IMR-90 (cell line): Measurements from ENCODE around the gene ARMH4. TPM values are rescaled to one million over a fixed set of nuclear protein-coding genes. Genes with fewer than 3 reads are reported as not detected.

Experiments
- ATAC-seq: fragments of 200-7000 bp; cut with Tn5 transposase; 2 replicates; pipeline ENCODE4 v1.9.1; 2020; ENCODE audit warnings: low read depth, mild to moderate bottlenecking, moderate library complexity
- BruUV-seq: library from RNA; stranded (reverse); fragments of 400-500 nt; replicated peaks from 2 replicates; lab custom pipeline; 2021; lab: Mats Ljungman, UMichigan
- CTCF ChIA-PET: fragments of 300-600 bp; formaldehyde crosslinking; extraction: SDS; loops from one replicate; lab custom pipeline; 2021; ENCODE audit warnings: antibody characterized with exemption; lab: Yijun Ruan, JAX
- POLR2A ChIA-PET: fragments of 300-600 bp; sonication (Branson Sonifier 250); formaldehyde crosslinking; loops from one replicate; lab custom pipeline; 2022; ENCODE audit warnings: antibody characterized with exemption; ENCODE audit not compliant: unreplicated experiment; lab: Charles Lee
- DNase-seq: peaks from one replicate; pipeline ENCODE4 v3.0.0; 2013
- H2AFZ ChIP-seq: replicated peaks from 2 replicates; pipeline ENCODE3; 2013; ENCODE audit warnings: low read length, mild to moderate bottlenecking; ENCODE audit not compliant: poor library complexity
- H2AK5ac ChIP-seq: 2 replicates; pipeline ENCODE4 v1.6.1; 2013; ENCODE audit warnings: low read depth, low read length, inconsistent platforms
- H2AK9ac ChIP-seq: replicated peaks from 2 replicates; pipeline ENCODE3; 2013; ENCODE audit warnings: mild to moderate bottlenecking, low read depth, low read length, moderate library complexity; ENCODE audit not compliant: poor library complexity
- H2BK120ac ChIP-seq: 2 replicates; pipeline ENCODE4 v1.6.1; 2013; ENCODE audit warnings: low read depth, low read length, inconsistent platforms
- H2BK15ac ChIP-seq: 3 replicates; pipeline ENCODE4 v1.6.1; 2013; ENCODE audit warnings: low read depth, low read length, inconsistent platforms
- H2BK20ac ChIP-seq: 2 replicates; pipeline ENCODE4 v1.6.1; 2013; ENCODE audit warnings: low read depth, mild to moderate bottlenecking, inconsistent platforms, low read length, moderate library complexity
- H2BK5ac ChIP-seq: 2 replicates; pipeline ENCODE4 v1.6.1; 2013; ENCODE audit warnings: mild to moderate bottlenecking, low read depth, low read length, inconsistent platforms; ENCODE audit not compliant: poor library complexity, severe bottlenecking
- H3K14ac ChIP-seq: replicated peaks from 2 replicates; pipeline ENCODE4 v1.6.1; 2013; ENCODE audit warnings: low read depth, low read length, inconsistent platforms
- H3K18ac ChIP-seq: 2 replicates; pipeline ENCODE4 v1.6.1; 2013; ENCODE audit warnings: low read depth, low read length, control low read depth
- H3K23ac ChIP-seq: 2 replicates; pipeline ENCODE4 v1.6.1; 2013; ENCODE audit warnings: low read depth, low read length, inconsistent platforms
- H3K27ac ChIP-seq: 2 replicates; pipeline ENCODE4 v1.5.1; 2013; ENCODE audit warnings: mild to moderate bottlenecking, control low read depth, low read length; ENCODE audit not compliant: insufficient read depth
- H3K27me3 ChIP-seq: 2 replicates; pipeline ENCODE4 v1.6.1; 2013; ENCODE audit warnings: low read length; ENCODE audit not compliant: control insufficient read depth, insufficient read depth
- H3K36me3 ChIP-seq: 2 replicates; pipeline ENCODE4 v1.6.1; 2013; ENCODE audit warnings: low read length, mixed read lengths; ENCODE audit not compliant: control insufficient read depth, insufficient read depth
- H3K4ac ChIP-seq: 2 replicates; pipeline ENCODE4 v1.6.1; 2013; ENCODE audit warnings: low read depth, low read length, inconsistent platforms
- H3K4me1 ChIP-seq: 2 replicates; pipeline ENCODE4 v1.6.1; 2013; ENCODE audit warnings: low read length, mixed read lengths; ENCODE audit not compliant: control insufficient read depth, insufficient read depth
- H3K4me2 ChIP-seq: 2 replicates; pipeline ENCODE4 v1.6.1; 2013; ENCODE audit warnings: low read depth, mild to moderate bottlenecking, control low read depth, low read length, moderate library complexity
- H3K4me3 ChIP-seq: 2 replicates; pipeline ENCODE4 v1.5.1; 2013; ENCODE audit warnings: low read depth, mild to moderate bottlenecking, control low read depth, low read length, moderate library complexity; ENCODE audit not compliant: insufficient read depth
- H3K56ac ChIP-seq: 2 replicates; pipeline ENCODE4 v1.6.1; 2013; ENCODE audit warnings: low read length, inconsistent platforms; ENCODE audit not compliant: insufficient read depth; ENCODE audit errors: extremely low read depth
- H3K79me1 ChIP-seq, 2 experiments: 2 replicates each; pipeline ENCODE4 v1.6.1; 2013; ENCODE audit warnings: low read length in 2 of 2, inconsistent platforms in 1 of 2, low read depth in 1 of 2
- H3K9ac ChIP-seq: 2 replicates; pipeline ENCODE4 v1.6.1; 2013; ENCODE audit warnings: low read depth, low read length, control low read depth
- H3K9me1 ChIP-seq: 2 replicates; pipeline ENCODE4 v1.6.1; 2013; ENCODE audit warnings: low read length, inconsistent platforms; ENCODE audit not compliant: insufficient read depth
- H3K9me3 ChIP-seq: 2 replicates; pipeline ENCODE4 v1.6.1; 2013; ENCODE audit warnings: low read length; ENCODE audit not compliant: control insufficient read depth, insufficient read depth
- H4K20me1 ChIP-seq: 2 replicates; pipeline ENCODE4 v1.6.1; 2013; ENCODE audit warnings: low read length, inconsistent platforms; ENCODE audit not compliant: insufficient read depth
- H4K5ac ChIP-seq: 2 replicates; pipeline ENCODE4 v1.6.1; 2013; ENCODE audit warnings: mild to moderate bottlenecking, low read depth, low read length, control low read depth
- H4K8ac ChIP-seq, 2 experiments: 2 replicates each; pipeline ENCODE4 v1.6.1; 2013; ENCODE audit warnings: low read depth in 2 of 2, low read length in 2 of 2, control low read depth in 1 of 2, inconsistent platforms in 1 of 2
- H4K91ac ChIP-seq: 2 replicates; pipeline ENCODE4 v1.6.1; 2013; ENCODE audit warnings: low read depth, low read length, inconsistent platforms; ENCODE audit not compliant: insufficient read depth
- FOS ChIP-seq: fragments of 150-350 bp; IDR thresholded peaks from 2 replicates; pipeline ENCODE4 v1.6.1; 2016; ENCODE audit warnings: low read depth, low read length
- MXI1 ChIP-seq: IDR thresholded peaks from 2 replicates; pipeline ENCODE4 v1.6.1; 2012; ENCODE audit warnings: low read depth, mild to moderate bottlenecking, low read length, moderate library complexity, borderline replicate concordance
- NFE2L2 ChIP-seq: fragments of 150-350 bp; IDR thresholded peaks from 2 replicates; pipeline ENCODE4 v1.6.1; 2016; ENCODE audit warnings: low read depth, mild to moderate bottlenecking, low read length
- SMC3 ChIP-seq: fragments of 150-350 bp; IDR thresholded peaks from 2 replicates; pipeline ENCODE4 v1.6.1; 2016; ENCODE audit warnings: low read depth, mild to moderate bottlenecking, antibody characterized with exemption, low read length, moderate library complexity
- WGBS, 2 experiments: methylation state at CpG; one replicate each; pipeline versions ENCODE4 v1.1.5 to v1.1.7; 2013; ENCODE audit warnings: missing lambda C conversion rate in 2 of 2; ENCODE audit not compliant: insufficient read length in 1 of 2; ENCODE audit errors: extremely low coverage in 2 of 2; 5-methylcytosine and 5-hydroxymethylcytosine counted together
- dilution Hi-C: fragments of 300-500 bp; cut with HindIII; formaldehyde crosslinking; loops from one replicate; pipeline ENCODE4 v1.14.3; 2018; ENCODE audit warnings: low sequenced_read_pairs; ENCODE audit not compliant: unreplicated experiment
- in situ Hi-C: fragments of 300-500 bp; cut with MboI; formaldehyde crosslinking; loops from 3 replicates; pipeline ENCODE4 v1.14.3; 2019; ENCODE audit warnings: low sequenced_read_pairs, inconsistent platforms, mixed read lengths
- intact Hi-C: fragments of 100-400 bp; cut with micrococcal nuclease; formaldehyde crosslinking; loops from 2 replicates; pipeline ENCODE4 v1.10.0; 2022
- polyA plus RNA-seq, 3 experiments: library from polyadenylated mRNA; depleted of rRNA; stranded (reverse); fragments of >200 nt; gene quantifications; 2 replicates each; pipeline ENCODE4 v1.2.3, GENCODE V29; 2012; ENCODE audit warnings: low replicate concordance in 1 of 3
- total RNA-seq: library from RNA; depleted of rRNA; stranded (reverse); fragments of >200 nt; gene quantifications from 2 replicates; pipeline ENCODE4 v1.2.3, GENCODE V29; 2012

Gene ARMH4
- total and polyA plus RNA-seq, 2 of the 4 experiments (the other 2 are of a cell fraction) = 4.6 to 5.6 TPM

DNA sequence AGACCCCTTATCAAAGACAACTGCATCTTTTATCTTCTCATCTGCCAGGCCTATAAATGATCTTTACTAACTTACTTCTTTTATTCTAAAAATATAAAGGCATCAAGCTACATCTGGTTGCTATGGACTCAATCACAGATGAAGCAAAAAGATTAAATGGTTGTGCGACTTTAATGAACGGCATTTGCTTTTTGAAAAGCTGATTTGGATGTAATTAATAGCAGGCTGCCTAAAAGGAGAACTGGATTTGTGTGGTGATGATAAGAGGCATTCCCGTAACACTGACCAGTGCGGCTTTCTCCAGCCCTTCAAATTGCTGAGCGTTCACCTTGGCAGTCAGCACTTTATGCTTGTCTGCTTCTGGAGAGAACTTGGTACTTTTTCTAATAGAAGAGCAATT, 103.8 kb downstream of the ARMH4 start:
- Histone ChIP-seq H4K91ac (no peak overlapping the region), H3K9me1 (no peaks in the 10 kb centered on the region), H3K9me3 (no peaks in the 10 kb centered on the region), H2AK9ac (no peak overlapping the region), H2AK5ac (no peak overlapping the region), H3K9ac (no peak overlapping the region), H4K5ac (no peak overlapping the region), H2AFZ (no peak overlapping the region), H4K20me1 (no peaks in the 10 kb centered on the region), H4K8ac (no peak overlapping the region), H2BK120ac (no peak overlapping the region), H3K14ac (no peak overlapping the region), H3K27ac (no peak overlapping the region), H3K4me1 (no peaks in the 10 kb centered on the region), H3K27me3 (no peaks in the 10 kb centered on the region; the same call in 1 of the 2 replicates), H2BK5ac (no peak overlapping the region), H3K56ac (no peak overlapping the region), H3K23ac (no peak overlapping the region), H3K79me1 (no peaks in the 10 kb centered on the region), H3K36me3 (no peaks in the 10 kb centered on the region), H2BK15ac (no peak overlapping the region), H2BK20ac (no peak overlapping the region), H3K18ac (no peak overlapping the region), H3K4me3 (no peak overlapping the region), H3K4ac (no peak overlapping the region), H3K4me2 (no peak overlapping the region)
- ATAC-seq (no peak), DNase-seq (no peak)
- no CpG with 5 or more reads among the region's 5 CpGs for WGBS, 2 experiments
- CTCF ChIA-PET = no interaction called here
- intact Hi-C loops = no loop called here
- POLR2A ChIA-PET = no interaction called here
- in situ Hi-C loops = no loop called here
- BruUV-seq = no TSS peak
- dilution Hi-C loops = no loop called here
- TF ChIP-seq NFE2L2 (no peak), MXI1 (no peak), FOS (no peak), SMC3 (no peak)
